Fibroblast of skin of left biceps (primary cell): Measurements from ENCODE around the gene C2orf80.
"Not testable (repeated sequence)": the region's sequence is repeated elsewhere in the genome, so short reads cannot be mapped to it uniquely, and the experiment has no call there.

Experiments
- DNase-seq, 2 experiments: peaks; one replicate each; pipeline ENCODE4 v3.0.0-alpha.2; 2013; ENCODE audit warnings: low read depth in 2 of 2

The C2orf80 gene

DNA sequence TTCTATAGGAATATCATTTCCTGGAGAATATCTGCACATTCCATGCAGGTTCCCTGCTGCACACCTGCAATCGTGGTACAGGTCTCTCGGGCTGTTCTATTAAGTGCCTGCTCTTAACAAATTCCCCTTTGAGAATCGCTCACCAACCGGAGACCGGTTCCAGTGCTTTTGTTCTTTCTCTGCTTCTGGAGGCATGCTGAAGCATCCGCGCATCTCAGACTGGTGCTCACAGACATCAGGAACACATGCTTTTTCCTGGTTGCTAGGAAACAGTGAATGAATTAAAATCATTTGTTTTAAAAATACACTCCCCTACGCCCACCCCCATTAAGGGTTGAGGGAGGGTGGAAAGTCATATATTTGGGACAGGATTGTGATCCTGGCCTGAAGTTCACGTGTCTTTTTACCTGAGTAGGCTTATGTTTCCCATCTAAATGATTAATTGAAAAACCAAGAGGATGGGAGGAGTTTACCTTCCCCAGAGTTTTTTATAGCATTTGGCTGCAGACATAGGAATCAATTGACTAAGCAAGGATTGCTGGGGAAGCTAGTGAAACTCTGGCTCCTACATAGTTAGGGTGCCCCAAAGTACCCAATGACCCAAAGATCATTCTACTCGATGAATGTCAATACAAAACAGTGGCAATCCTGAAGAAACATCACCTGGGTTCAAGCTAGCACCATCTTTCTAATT lies at the start of gene C2orf80:
Gene C2orf80 (minus strand): TSS at position 221 of the 694 bp plus-strand sequence. CDS start 3,044 bp downstream, outside the sequence.
- no peak for DNase-seq

DNA sequence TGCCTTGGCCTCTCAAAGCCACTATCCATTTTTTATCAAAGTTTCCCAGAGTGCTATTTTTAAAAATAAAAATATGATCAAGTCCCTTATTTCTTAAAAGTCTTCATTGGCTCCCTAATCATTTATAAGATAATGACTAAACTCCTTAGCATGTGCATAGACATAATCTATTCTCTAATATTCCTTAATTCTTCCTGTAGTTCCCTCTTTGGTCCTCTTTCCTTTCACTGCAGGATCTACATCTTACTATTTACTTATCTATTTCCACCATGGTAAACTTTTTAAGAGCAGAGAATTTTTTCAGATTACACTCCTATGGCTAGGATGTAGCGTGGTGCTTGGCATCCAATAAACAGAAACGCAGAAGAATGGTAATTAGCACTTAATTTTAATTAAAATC lies 46.0 kb upstream of the C2orf80 start:
- no peak for DNase-seq

- DNase-seq = no peak
Observed at GRCh38 chr2:208234786-208235185, 45.0 kb upstream of the C2orf80 start.

- no peak for DNase-seq
Observed at GRCh38 chr2:208228476-208228875, 38.6 kb upstream of the C2orf80 start.

GRCh38 chr2:208227581-208228232 lies 37.9 kb upstream of the C2orf80 start:
- no peak for DNase-seq

DNA sequence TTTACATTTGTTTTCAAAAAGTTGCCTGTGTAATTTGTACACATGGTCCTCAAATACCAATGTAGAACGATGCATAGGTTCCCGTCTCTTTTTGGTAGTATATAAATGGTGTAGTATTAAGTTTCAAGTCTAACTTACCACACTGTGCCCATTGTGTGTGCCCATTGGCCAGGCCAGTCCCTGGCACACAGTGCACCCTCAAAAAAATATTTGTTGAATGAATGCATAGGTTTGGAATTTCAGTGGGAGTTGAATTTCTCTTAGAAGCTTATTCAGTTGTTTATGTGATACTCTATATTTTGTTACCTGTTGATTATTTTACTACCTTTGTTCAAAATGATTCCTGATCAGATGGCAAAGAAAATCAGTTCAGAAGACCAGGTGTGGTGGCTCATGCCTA lies 35.0 kb upstream of the C2orf80 start:
- no peak for DNase-seq

DNA sequence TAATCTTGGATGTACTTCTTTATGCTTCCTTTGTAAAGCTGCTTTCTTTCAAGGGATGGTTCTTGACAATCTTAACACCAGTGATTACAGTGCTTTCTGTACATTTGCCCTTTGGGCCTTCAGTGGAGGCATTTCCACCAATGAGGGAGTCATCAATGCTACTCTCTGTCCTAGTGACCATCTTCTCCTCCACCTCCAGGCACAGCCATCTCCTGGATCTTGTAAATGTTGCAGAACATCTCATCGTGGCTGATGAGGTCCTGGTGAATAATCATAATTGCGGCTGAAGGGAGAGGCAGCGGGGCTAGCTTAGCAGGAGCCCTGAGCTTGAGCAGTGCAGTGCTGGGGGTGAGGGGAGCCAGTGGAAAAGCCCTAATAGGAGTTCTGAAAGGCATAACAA lies 32.5 kb upstream of the C2orf80 start:
- no peak for DNase-seq

DNA sequence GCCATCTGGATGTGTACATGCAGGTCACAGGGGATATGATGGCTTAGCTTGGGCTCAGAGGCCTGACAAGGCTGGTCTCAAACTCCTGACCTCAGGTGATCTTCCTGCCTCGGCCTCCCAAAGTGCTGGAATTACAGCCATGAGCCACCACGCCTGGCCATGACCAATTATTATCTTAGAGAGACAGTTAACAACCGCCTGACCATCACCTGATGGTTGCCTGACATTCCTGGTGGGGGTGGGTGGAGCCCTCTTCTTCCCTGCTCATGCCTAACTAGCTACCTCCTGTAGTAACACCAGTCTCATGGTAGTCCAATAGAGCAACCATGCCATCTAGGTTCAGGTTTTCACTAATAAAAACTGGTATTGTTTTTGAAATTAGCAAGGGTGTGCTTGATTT lies 32.0 kb upstream of the C2orf80 start:
- not testable (repeated sequence) for DNase-seq

- DNase-seq = no peak
Observed at GRCh38 chr2:208210688-208211451, 21.0 kb upstream of the C2orf80 start.

GRCh38 chr2:208208335-208209085 lies 18.7 kb upstream of the C2orf80 start:
- no peak for DNase-seq

GRCh38 chr2:208207769-208208168 lies 17.9 kb upstream of the C2orf80 start:
- DNase-seq = no peak

DNA sequence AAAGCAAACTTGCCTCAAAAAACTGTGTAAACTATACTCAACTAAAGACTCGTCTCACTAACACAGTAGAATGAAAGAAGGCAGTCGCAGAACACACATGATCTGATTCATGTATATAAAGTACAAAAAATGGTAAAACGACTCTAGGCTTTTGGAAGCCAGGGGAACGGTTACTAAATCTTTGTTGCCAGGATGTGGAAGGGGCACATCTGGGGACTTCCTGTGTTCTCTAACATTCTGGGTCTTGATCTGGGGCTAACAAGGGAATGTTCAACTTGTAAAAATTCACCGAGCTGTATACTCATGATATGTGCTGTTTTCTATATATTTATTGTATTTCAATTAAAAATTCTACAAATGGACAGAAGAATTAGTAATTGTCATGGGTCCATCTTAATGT lies 14.3 kb upstream of the C2orf80 start:
- DNase-seq = no peak

GRCh38 chr2:208195531-208195930 lies 5.7 kb upstream of the C2orf80 start:
- DNase-seq = no peak

- DNase-seq = no peak
Observed at GRCh38 chr2:208192611-208193236, 2.9 kb upstream of the C2orf80 start.

GRCh38 chr2:208189069-208189809 lies 591 bp downstream of the C2orf80 start:
- DNase-seq = no peak

- no peak for DNase-seq
Observed at GRCh38 chr2:208186893-208187292, 2.9 kb downstream of the C2orf80 start.

DNA sequence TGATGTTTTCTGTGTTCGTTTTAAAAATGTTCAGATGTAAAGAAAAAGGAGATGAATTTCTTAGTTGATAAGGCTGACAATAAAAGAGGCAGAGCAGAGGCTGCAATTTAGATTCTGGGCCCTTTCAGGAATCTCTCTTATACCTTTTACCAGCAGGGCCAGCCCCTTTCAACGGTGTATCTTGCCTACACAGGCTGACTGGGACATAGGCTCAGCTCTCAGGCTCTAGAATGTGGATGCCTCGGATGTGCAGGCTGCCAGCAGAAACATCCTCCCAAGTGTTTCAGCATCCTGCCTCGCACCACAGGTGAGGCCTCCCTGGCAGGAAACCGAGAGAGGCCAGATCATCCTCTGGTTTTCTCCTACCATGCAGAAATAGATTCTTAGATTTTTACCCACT lies 3.4 kb downstream of the C2orf80 start:
- DNase-seq = no peak

GRCh38 chr2:208183972-208184705 lies 5.7 kb downstream of the C2orf80 start:
- DNase-seq = no peak

DNA sequence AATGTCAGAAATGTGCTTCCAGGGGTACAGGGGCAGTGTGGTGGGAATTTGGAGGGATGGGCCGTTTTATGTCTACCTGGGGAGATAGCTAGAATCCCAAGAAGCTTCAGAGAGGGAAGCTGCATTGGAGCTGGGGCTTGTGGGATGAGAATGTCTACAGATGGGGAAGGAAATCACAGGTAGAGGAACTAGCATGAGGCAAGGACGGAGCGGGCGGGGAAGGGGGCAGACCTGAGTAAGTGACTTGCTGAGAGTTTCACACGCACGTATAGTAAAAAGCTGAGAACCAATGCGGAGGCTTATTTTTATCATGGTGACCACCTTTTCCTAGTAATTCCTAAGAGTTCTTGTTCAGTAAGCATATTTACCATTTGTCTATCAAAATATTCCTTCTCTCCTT lies 6.3 kb downstream of the C2orf80 start:
- no peak for DNase-seq

DNA sequence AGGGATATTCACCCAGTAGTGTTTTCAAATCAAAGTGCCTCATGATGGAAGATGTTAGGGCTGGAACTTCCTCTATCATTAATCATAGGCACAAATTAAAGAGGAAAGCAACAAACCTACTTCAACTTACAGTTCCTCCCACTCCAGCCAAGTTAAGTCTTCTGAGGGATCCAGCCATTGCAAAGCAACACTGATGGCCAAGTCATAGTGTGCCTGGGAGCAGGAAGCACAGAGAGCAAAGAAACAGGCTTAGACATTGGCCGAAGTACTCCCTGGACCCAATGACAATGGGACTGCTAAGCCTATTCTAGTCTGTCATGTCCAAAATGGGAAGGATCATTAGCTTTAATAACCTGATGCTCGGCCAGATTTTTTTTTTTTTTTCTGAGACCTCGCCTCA lies 7.0 kb downstream of the C2orf80 start:
- no peak for DNase-seq
